KG1 (cell line): Measurements from ENCODE around the gene CASP8.
"Not testable (repeated sequence)": the region's sequence is repeated elsewhere in the genome, so short reads cannot be mapped to it uniquely, and the experiment has no call there.

Experiments
- DNase-seq: peaks from one replicate; lab custom pipeline; 2025; lab: John Stamatoyannopoulos, UW

The CASP8 gene

DNA sequence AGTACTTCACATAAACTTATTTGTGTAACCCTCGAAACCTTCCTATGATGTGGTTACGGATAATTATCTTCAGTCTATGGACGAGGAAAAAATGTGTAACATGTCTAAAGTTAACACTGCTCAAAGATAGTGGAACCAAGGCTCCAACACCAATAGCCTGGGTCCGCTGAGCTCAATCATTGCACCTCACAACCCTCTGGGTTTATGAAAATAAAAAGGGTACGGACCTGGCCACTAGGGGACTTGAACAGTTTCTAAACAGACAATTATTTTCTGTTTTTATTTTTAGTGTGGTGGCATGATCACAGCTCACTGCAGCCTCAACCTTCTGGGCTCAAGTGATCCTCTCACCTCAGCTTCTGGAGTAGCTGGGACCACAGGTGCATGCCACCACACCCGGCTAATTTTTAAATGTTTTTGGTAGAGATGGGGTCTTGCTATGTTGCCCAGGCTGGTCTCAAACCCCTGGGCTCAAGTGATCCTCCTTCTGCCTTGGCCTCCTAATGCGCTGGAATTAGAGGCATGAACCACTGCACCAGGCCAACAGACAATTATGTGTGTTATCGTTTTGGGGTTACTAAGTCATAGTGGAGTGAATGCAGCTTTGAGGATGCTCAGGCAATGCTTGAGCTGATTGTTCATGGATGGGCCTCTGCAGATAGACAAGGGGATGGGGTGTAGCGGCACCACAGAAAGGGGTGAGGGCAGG is 10.1 kb downstream of the CASP8 start:
- no peak for DNase-seq

DNA sequence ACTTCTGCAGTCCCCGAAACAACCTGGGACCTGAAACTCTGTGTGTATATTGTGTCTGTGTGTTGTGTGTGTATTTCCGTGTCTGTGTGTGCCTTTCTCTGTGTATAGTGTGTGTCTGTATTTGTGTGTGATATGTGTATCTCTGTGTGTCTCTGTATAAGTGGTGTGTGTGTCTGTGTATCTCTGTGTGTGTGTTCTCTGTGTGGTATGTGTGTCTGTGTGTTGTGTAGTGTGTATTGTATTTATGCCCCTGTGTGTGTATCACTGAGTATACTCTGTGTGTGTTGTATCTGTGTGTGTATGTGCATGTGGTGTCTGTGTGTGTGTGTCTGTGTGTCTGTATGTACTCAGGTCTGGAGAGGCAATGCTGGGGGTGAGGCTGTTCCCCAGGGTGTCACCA is 11.6 kb downstream of the CASP8 start:
- DNase-seq, result no peak

DNA sequence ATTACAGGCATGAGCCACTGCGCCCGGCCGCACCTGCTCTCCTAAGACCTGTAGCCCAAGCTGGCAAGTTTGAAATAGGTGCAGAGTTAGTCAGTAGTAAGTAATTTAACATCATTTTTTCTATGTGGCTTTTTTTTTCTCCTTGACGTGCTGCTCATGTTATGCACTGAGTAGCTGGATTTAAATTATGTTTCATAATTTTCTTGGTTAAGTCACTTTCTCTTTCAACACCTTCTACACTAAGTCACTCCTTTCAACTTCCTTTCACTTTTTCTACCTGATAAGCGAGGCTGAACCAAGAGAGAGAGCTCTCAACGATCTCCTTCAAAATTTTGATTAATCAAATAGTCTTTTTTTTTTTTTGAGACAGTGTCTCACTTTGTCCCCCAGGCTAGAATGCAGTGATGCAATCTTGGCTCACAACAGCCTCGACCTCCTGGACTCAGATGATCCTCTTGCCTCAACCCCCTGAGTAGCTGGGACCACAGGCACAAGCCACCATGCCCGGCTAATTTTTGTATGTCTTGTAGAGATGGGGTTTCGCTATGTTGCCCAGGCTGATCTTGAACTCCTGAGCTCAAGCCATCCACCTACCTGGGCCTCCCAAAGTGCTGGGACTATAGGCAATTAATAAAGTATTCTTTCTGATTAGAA is 13.1 kb downstream of the CASP8 start:
- no peak for DNase-seq

DNA sequence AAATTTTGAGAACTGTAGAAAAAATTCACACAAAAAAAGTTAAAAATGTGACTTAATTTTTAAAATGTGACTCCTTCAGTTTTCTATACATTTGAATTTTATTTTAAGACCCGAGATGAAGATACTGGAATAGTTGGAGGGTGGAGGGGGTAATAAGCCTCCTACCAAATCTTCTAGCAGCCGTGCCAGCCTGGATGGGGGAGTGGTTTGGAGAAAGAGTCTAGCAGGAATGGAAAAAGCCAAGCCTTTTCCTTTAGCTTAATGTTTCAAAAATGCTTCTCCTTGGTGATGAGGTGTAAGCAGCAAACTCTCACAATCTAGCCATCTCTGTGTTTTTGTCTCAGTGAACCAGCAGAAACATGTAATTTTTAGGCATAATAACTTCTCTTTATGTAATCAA is 14.7 kb downstream of the CASP8 start:
- no peak for DNase-seq

DNA sequence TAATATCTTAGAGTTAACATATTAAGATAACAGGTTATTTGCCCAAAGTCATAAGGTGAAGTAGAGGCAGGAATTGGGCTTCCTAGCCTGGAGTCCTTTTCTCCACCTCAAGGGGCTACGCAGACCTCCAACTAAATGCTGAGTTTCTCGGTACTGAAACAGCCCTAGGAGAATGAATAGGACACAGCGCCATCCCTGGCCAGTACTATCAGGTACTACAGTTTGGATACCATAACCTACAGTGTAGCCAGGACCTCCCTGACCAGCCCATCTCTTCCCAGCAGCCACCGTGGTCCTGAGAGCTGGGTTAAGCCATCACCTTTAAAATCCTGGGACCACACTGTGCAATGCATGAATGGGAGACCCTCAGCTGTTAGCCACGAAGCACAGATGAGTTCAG is 15.7 kb downstream of the CASP8 start:
- DNase-seq, result no peak

DNA sequence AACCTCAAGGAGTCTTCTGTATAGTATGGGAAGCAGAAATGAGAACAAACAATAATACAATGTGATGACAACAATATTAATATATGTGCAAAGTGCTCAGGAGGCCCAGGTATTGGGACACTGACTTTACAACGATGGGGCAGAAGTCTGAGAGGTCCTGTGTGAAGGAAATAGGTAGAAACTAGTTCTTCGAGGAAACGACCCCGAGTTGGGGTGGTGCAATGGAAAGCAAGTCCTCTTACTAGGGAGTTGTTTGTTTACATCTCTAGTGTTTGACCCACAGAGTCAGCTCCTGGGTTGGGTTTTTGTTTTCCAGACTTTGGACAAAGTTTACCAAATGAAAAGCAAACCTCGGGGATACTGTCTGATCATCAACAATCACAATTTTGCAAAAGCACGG is 16.2 kb downstream of the CASP8 start:
- DNase-seq, result no peak

DNA sequence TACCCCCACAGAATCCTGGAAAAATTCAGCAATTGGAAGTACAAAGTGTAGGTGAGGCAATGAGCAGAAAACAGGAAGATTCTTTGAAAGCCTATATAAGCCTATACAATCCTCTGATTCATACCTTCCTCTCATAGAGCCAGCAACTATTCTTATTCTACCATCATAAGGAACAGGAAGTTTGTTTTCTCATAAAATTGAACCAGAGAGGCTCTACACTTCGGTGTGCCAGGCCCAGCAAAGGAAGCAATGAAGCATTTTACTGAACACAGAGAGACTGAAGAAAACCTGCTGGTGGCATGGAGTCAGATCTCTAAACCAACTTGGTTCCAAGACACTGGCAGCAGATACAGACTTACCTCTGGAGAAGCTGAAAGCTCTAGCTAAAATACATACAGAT is 18.7 kb downstream of the CASP8 start:
- DNase-seq, result no peak

DNA sequence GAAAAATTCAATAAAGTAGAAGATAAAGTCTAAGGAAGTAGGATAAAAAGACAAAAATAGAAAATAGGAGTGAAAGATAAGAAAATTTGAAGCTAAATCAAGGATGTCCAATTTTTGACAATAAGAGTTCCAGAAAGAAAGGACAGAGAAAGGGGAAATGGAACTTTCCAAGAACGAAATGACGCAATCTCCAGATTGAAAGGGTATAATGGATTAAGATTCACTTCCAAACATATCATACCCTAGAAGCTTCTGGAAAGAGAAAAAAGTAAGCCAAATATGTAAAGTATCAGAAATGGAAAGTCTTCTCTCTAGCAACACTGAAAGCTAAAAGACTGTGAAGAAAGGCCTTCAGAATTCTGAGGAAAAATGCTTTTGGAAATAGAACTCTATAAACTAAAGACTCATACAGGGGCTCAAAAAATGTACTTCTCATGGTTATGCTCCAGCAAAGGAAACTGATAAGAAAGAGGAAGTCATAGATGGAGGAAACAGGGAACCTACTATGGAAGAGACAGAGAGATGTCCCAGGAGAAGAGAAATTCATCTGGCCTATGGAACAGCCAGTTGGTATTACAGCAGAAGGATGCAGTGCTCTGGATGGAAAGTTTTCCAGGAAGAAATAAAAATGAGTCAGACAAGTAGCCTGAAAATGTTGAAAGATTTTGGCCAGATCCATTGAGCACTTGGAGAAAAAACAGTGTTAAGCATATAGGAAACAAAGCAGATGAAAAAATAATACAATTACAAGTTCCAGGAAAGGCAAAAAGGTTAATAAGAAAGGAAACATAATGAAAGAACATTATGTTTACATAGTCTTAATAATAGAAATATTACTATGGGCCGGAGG is 20.1 kb downstream of the CASP8 start:
- no peak for DNase-seq

DNA sequence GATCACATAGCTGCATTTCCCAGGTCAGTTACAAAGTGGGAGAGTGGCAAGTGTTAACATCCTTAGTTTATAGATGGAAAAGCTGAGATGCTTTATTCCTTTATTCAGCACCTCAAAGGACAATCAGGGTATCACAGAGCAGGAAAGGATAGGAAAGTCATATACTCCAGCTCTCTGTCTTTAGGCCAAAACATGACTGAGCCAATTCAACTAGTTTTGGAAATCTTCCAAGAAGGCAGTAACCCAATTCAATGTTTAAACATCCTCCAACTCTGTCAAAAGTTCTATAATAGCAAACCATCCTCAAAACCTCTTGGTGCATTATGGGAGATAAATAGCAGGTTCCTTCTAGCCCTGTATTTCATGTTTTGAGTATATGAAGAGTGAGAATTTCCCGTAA is 25.2 kb downstream of the CASP8 start:
- no peak for DNase-seq

DNA sequence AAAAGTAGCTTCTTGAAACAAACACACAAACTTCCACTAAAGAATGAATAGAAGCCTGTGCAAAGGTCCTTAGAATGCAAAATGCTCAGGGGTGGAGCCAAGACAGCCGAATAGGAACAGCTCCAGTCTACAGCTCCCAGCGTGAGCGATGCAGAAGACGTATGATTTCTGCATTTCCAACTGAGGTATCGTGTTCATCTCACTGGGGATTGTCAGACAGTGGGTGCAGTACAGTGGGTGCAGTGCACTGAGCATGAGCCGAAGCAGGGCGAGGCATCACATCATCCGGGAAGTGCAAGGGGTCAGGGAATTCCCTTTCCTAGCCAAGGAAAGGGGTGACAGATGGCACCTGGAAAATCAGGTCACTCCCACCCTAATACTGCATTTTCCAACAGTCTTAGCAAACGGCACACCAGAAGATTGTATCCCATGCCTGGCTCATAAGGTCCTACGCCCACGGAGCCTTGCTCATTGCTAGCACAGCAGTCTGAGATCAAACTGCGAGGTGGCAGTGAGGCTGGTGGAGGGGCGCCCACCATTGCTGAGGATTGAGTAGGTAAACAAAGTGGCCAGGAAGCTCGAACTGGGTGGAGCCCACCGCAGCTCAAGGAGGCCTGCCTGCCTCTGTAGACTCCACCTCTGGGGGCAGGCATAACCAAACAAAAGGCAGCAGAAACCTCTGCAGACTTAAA is 30.3 kb downstream of the CASP8 start:
- DNase-seq, result not testable (repeated sequence)

DNA sequence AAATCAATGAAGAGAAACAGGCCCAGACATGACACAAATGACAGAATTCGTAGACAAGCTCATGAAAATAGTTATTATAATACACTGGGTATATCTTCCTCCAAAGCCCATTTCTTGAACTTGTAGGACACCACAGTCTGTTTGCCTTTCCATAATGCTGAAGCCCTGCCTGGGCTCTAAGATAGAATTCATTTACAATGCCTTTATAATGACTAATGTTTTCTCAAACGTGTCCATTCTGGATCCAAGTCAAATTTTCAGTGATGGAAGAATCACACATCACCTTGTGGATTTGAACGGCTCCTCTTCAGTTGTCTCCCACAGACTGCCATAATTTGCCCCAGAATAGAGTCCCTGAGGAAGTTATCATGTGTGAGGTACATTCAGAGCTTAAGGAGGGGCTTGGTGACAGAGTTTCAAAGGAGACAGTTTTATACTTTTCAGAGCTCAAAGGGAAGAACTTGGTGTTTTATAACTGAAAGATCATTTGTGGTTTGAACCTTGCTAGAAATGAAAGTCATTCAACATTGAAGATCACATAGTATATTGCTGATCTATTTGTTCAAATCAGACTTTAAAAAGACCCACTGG is 38.2 kb downstream of the CASP8 start:
- no peak for DNase-seq

DNA sequence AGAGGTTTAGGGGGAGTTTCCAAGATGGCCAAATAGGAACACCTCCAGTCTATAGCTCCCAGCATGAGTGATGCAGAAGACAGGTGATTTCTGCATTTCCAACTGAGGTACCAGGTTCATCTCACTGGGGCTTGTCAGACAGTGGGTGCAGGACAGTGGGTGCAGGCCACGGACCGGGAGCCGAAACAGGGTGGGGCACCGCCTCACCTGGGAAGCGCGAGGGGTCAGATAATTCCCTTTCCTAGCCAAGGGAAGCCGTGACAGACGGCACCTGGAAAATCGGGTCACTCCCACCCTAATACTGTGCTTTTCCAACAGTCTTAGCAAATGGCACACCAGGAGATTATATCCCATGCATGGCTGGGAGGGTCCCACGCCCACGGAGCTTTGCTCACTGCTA is 39.6 kb downstream of the CASP8 start:
- DNase-seq, result not testable (repeated sequence)

DNA sequence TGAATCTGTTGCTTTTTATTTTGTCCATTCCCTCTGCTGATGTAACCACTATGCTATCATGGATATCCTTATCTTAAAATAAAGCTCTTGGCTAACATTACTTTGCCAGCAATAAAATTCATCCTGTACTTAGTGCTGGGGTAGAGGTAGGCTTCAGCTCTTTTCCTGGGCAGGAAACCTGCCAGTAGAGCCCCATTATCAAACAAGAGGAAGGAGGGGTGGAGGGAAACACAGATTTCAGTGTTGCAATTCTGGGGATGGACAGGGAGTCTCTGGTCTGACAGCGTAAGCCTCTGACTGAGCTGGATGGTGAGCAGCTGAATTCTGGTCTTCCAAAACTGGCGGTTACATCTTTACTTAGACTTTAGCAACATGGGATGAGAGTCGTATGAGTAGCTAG is 47.5 kb downstream of the CASP8 start:
- no peak for DNase-seq

DNA sequence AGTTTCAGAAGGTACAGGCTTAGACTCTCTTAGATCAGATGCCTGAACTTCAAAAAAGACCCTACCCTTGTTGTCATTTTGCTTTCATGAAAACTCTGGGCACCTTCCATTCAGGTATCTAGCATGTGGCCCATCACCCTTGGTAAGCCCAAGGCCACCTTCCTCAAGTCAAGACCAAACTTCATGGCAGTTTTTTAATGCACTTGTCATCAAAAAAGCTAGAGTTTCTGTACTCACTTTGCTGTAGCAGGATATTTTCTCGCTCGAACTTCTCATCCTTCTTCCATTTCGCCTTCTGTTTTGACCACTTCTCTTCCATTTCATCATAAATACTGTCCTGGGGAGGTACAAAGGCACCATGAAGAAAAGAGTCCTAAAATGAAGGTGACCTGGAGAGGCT is 48.6 kb downstream of the CASP8 start:
- DNase-seq, result no peak

DNA sequence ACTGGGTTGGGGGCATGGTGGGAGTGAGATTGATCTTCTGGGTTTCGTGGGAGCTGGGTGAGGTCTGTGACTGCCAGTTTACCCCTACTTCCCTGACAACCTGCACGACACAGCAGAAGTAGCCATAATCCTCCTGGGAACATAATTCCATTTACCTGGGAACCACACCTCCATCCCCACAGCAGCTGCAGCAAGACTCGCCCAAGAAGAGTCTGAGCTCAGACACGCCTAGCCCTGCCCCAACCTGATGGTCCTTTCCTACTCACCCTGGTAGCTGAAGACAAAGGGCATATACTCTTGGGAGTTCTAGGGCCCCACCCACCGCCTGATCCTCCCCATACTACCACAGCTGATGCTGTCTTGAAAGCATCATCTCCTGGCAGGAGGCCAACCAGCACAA is 53.0 kb downstream of the CASP8 start:
- no peak for DNase-seq

DNA sequence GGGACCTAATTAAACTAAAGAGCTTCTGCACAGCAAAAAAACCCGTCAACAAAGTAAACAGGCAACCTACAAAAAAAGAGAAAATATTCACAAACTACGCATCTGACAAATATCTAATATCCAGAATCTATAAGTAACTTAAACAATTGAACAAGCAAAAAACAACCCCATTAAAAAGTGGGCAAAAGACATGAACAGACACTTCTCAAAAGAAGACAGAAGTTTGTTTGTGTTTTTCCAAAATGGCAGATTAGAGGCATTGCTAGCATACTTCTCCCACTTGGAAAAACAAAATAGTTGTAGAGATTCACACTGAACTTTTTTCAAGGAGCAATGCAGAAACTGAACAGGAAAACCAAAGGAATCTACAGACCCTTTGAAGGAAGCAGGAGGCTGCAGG is 59.2 kb downstream of the CASP8 start:
- DNase-seq, result no peak

DNA sequence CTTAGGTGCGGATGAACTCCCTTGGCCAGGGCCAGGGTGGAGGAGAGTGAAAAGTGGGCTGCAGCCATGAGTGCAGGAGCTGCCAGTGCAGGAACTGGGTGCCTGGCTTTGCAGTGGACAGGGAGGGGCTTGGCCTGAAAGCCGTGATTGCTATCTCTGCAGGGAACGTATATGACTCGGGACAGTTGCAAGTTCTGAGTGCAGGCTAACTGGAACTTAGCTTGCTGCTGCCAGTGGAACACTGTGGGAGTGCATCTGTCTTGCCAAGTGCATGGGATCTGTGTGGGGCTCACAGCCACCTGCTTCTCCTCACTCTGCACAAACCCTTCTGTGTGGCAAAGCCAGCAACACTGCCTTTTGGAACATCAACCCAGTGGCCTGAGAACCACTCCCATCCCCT is 59.9 kb downstream of the CASP8 start:
- DNase-seq, result no peak

DNA sequence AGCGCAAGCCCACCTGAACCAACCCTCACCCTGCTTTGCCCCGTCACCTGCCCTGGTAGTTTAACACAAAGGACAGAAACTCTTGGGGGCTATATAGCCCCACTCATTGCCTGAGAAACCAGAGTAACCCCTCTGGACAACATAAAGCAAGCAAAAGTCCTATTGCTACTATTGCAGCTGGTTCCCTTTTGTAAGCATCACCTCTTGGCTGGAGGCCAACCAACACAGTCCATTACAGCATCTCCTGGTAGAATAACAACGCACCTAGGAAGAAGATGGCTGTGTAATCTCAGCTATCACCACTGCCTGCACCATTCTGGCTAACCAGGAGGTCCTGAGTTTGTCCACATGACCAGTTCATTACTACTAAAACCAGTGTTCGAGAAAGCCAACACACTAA is 60.4 kb downstream of the CASP8 start:
- no peak for DNase-seq

DNA sequence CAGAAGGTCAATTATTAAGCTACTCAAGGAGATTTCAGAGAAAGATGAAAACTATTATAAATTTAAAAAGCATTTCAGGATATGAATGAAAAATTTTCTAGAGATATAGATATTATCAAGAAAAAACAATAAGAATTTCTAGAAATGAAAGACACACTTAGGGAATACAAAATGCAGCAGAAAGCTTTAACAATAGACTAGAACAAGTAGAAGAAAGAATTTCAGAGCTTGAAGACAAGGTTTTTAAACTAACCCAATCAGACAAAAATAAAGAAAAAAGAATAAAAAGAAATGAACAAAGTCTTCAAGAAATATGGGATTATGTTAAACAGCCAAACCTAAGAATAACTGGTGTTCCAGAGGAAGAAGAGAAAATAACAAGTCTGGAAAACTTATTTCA is 62.4 kb downstream of the CASP8 start:
- DNase-seq, result no peak

DNA sequence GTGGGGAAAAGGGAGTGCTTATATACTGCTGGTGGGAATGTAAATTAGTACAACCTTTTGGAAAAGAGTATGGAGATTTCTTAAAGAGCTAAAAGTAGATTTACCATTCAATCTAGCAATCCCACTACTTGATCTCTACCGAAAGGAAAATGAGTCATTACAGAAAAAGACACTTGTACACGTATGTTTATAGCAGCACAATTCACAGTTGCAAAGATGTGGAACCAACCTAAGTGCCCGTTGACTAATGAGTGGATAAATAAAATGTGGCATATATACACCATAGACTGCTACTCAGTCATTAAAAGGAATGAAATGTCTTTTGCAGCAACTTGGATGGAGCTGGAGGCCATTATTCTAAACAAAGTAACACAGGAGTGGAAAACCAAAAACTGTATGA is 67.3 kb downstream of the CASP8 start:
- no peak for DNase-seq

DNA sequence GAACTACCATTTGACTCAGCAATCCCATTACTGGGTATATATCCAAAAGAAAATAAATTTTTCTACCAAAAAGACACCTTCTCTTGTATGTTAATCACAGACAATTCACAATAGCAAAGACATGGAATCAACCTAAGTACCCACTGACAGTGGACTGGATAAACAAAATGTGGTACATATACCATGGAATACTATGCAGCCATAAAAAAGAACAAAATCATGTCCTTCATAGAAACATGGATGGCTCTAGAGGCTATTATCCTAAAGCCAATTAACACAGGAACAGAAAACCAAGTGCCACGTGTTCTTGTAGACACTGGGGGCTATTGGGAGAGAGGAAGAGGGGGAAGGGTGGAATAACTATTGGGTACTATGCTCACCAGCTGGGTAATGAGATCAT is 69.1 kb downstream of the CASP8 start:
- no peak for DNase-seq
